ENCODE results near the gene TPR. TPM values are rescaled to one million over a fixed set of nuclear protein-coding genes. Genes with fewer than 3 reads are reported as not detected.

TPR gene
- total RNA-seq, 4 donors from 2014 or later: 77.8 to 117 (median 82.9) TPM

DNA sequence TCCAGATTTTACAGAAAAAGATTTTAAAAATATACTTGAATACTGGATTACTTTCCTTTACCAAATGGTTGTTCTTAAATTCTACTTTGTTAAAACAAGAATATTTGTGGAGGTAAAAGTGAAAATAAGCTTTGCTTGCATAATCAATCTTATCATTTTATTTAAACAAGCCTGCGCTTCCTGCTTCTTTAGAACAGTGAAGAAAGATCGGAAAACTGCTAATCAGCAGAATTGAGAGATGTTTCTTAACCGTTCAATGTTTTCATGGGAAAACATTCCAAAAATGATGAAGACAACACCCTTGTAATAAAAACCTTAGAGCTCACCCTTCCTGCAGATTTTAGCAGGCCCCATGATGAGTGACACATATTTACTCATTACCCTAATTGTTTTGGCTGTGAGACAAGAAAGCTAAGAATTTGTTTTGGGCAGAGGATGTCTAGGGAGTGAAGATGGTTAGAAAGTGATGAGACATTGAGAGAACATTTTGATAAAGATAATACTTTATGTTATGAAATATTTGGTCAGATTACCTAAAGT, 72.6 kb downstream of the TPR start:
- no peak overlapping the region for H3K27ac ChIP-seq
- peaks cover 6% of the 10 kb centered on the region for H3K4me1 ChIP-seq
- no peak for DNase-seq (ENCODE audit: low spot score in 2 of 2)
- H3K9me3 ChIP-seq: no peaks in the 10 kb centered on the region
- no peaks in the 10 kb centered on the region for H3K36me3 ChIP-seq
- WGBS: 49% methylated on average over 3 of the region's 3 CpGs
- H3K4me3 ChIP-seq: no peak overlapping the region
- TF ChIP-seq, protein P1, sequence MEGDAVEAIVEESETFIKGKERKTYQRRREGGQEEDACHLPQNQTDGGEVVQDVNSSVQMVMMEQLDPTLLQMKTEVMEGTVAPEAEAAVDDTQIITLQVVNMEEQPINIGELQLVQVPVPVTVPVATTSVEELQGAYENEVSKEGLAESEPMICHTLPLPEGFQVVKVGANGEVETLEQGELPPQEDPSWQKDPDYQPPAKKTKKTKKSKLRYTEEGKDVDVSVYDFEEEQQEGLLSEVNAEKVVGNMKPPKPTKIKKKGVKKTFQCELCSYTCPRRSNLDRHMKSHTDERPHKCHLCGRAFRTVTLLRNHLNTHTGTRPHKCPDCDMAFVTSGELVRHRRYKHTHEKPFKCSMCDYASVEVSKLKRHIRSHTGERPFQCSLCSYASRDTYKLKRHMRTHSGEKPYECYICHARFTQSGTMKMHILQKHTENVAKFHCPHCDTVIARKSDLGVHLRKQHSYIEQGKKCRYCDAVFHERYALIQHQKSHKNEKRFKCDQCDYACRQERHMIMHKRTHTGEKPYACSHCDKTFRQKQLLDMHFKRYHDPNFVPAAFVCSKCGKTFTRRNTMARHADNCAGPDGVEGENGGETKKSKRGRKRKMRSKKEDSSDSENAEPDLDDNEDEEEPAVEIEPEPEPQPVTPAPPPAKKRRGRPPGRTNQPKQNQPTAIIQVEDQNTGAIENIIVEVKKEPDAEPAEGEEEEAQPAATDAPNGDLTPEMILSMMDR (IDR thresholded peaks at IDR 0.05): no peak
- no peak for TF ChIP-seq POLR2AphosphoS5 (IDR thresholded peaks at IDR 0.05)
- no peak for TF ChIP-seq POLR2A (IDR thresholded peaks at IDR 0.05)
- TF ChIP-seq EP300 (IDR thresholded peaks at IDR 0.05): no peak
- no peaks in the 10 kb centered on the region for H3K27me3 ChIP-seq

DNA sequence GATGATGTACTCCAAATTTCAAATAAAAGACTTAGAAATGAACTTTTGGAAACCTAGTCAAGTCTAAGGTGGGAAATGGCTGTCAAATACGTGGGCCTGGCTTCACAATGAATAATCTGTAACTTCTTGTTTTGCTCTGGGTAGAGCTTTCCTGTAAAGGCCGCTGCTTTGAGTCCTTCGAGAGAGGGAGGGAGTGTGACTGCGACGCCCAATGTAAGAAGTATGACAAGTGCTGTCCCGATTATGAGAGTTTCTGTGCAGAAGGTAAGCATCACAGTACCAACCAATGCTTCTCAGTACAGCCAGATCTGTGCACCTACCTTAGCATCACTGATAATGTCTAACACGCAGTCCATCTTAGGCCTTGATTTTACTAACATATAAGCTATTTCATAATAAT, 73.6 kb downstream of the TPR start:
- H3K4me1 ChIP-seq: peaks cover 6% of the 10 kb centered on the region
- no peaks in the 10 kb centered on the region for H3K27me3 ChIP-seq
- H3K9me3 ChIP-seq: no peaks in the 10 kb centered on the region
- WGBS: 87% methylated on average over 7 of the region's 7 CpGs
- no peak for TF ChIP-seq EP300 (IDR thresholded peaks at IDR 0.05)
- no peak for TF ChIP-seq POLR2A (IDR thresholded peaks at IDR 0.05)
- TF ChIP-seq POLR2AphosphoS5 (IDR thresholded peaks at IDR 0.05): no peak
- DNase-seq (ENCODE audit: low spot score in 2 of 2): no peak
- H3K4me3 ChIP-seq: no peak overlapping the region
- no peak overlapping the region for H3K27ac ChIP-seq
- H3K36me3 ChIP-seq: no peaks in the 10 kb centered on the region

DNA sequence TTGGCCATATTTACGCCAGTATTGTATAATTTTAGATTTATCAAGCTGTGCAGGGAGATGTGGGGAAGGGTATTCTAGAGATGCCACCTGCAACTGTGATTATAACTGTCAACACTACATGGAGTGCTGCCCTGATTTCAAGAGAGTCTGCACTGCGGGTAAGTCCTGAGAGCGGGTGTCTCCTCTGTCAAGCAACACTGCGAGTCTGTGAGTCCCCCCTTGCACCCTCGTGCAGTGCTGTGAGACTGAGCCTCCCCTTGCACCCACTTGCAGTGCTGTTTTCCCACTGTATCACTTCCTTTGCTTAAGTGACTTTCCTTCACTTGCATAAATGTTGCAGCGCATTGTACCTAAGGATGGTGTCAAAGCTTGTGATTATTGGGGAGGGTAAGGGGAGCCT, 75.0 kb downstream of the TPR start:
- TF ChIP-seq, protein P1 (IDR thresholded peaks at IDR 0.05): no peak
- TF ChIP-seq POLR2A (IDR thresholded peaks at IDR 0.05): no peak
- TF ChIP-seq POLR2AphosphoS5 (IDR thresholded peaks at IDR 0.05): no peak
- no peak for TF ChIP-seq EP300 (IDR thresholded peaks at IDR 0.05)

DNA sequence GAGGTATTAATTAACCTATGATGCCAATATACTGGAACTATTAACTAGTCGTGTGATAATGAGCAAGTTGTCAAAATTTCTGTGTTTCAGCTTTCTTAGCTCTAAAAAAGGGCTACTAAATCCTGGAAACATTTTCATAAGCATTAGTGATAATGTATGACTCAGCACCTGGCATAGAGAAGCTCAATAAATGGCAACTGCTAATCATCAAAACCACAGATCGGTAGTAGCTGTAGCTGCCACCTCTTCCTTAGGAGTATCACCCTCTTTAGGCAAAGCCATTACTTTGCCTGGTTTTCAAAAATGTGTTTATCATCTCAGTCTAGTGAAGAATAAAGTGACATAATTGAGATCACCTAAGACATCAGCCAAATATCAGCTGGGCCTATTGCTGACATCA, 75.5 kb downstream of the TPR start:
- Histone ChIP-seq H3K27me3 (no peaks in the 10 kb centered on the region), H3K36me3 (no peaks in the 10 kb centered on the region), H3K4me1 (peaks cover 6% of the 10 kb centered on the region), H3K9me3 (no peaks in the 10 kb centered on the region), H3K27ac (no peak overlapping the region), H3K4me3 (no peak overlapping the region)
- TF ChIP-seq EP300 (IDR thresholded peaks at IDR 0.05): no peak
- TF ChIP-seq, protein P1 (IDR thresholded peaks at IDR 0.05): no peak
- no peak for TF ChIP-seq POLR2AphosphoS5 (IDR thresholded peaks at IDR 0.05)
- no peak for TF ChIP-seq POLR2A (IDR thresholded peaks at IDR 0.05)
- DNase-seq (ENCODE audit: low spot score in 2 of 2): no peak
- WGBS: 74% methylated on average over 2 of the region's 2 CpGs

More for the DNA sequence above, 75.0 kb downstream of the TPR start:
- Histone ChIP-seq H3K4me3 (no peak overlapping the region), H3K27me3 (no peaks in the 10 kb centered on the region), H3K9me3 (no peaks in the 10 kb centered on the region), H3K27ac (no peak overlapping the region), H3K4me1 (peaks cover 6% of the 10 kb centered on the region), H3K36me3 (no peaks in the 10 kb centered on the region)
- WGBS: 91% methylated on average over 6 of the region's 6 CpGs
- no peak for DNase-seq (ENCODE audit: low spot score in 2 of 2)

DNA sequence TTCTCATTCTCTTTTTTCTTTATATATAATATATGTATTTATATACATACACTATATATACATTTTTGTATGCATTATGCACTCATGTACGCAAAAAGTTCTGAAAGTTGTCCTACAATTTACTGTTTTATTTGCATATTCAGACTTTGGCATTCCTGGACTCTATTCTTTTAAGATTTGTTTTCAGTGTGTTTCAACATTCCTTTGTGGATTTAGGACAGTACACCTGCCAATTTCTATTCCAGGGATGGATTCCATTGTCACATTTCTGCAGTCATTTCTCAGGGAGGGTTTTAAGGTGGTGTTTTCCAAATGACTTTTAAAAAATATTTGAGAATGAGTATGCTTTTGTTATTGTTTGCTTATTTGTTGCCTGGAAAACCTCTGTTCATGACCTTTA, 76.2 kb downstream of the TPR start:
- WGBS: 92% methylated on average over 1 of the region's 1 CpG
- H3K9me3 ChIP-seq: no peaks in the 10 kb centered on the region
- no peaks in the 10 kb centered on the region for H3K36me3 ChIP-seq
- no peak for TF ChIP-seq EP300 (IDR thresholded peaks at IDR 0.05)
- no peak for TF ChIP-seq POLR2AphosphoS5 (IDR thresholded peaks at IDR 0.05)
- no peak for TF ChIP-seq POLR2A (IDR thresholded peaks at IDR 0.05)
- TF ChIP-seq, protein P1 (IDR thresholded peaks at IDR 0.05): no peak
- H3K27ac ChIP-seq: no peak overlapping the region
- H3K27me3 ChIP-seq: no peaks in the 10 kb centered on the region
- no peak for DNase-seq (ENCODE audit: low spot score in 2 of 2)
- H3K4me3 ChIP-seq: no peak overlapping the region
- peaks cover 6% of the 10 kb centered on the region for H3K4me1 ChIP-seq
